ENCODE data around the gene POMP.

DNA sequence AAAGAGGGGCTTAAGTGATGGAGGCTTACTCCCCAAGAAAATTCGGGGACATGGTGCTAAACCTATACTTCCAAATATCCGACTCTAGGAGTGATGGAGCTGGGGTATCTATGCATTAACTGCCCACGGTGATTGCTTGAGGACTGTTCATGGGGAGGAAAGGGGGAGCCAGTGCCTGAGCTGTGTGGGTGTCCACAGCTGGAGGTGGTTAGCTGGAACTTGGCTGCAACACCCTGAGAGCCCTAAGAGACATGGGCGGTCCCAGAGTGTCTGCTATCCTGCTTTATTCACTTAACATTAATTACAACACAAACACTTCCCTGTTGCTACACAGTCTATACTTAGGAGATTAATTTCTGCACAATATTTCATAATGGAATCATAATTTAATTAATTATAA lies 28.1 kb upstream of the POMP start:
- TF ChIP-seq POLR2A (IDR thresholded peaks at IDR 0.05) (no peak), POLR2AphosphoS5 (IDR thresholded peaks at IDR 0.05) (no peak)

All from suprapubic skin (tissue), 4 donors.